Measurements from ENCODE around the gene CFAP61.

Gene CFAP61

GRCh38 chr20:20017844-20018185 is 34.5 kb upstream of the CFAP61 start:
- no peaks in the 10 kb centered on the region for H3F3A ChIP-seq (ENCODE audit: low read depth)
- peak overlapping the region; percentile 94 for H3K4me3 ChIP-seq (ENCODE audit: low read length, poor library complexity, severe bottlenecking)
- H3K9me2 ChIP-seq (replicated peaks; ENCODE audit: low read depth, low read length), result no peaks in the 10 kb centered on the region
- peaks cover 43% of the 10 kb centered on the region for H4K20me1 ChIP-seq (ENCODE audit: insufficient read depth, low read length, poor library complexity, severe bottlenecking)
- H3K36me3 ChIP-seq (ENCODE audit: insufficient read depth, low read length), result no peaks in the 10 kb centered on the region
- peaks cover 49% of the 10 kb centered on the region for H3K4me1 ChIP-seq (ENCODE audit: insufficient read depth, low read length, poor library complexity, severe bottlenecking)
- peak overlapping the region; percentile 89 for H3K4me2 ChIP-seq (ENCODE audit: low read depth, low read length, poor library complexity, severe bottlenecking)
- H3K9ac ChIP-seq (ENCODE audit: low read depth, low read length, poor library complexity, severe bottlenecking), result peak overlapping the region; percentile 86
- no peaks in the 10 kb centered on the region for H3K9me3 ChIP-seq (ENCODE audit: insufficient read depth, low read depth, low read length)
- H3K79me2 ChIP-seq (ENCODE audit: insufficient read depth, low read length), result peaks cover 57% of the 10 kb centered on the region
- peak overlapping the region; percentile 81 for H2AFZ ChIP-seq (ENCODE audit: low read length)
- no peaks in the 10 kb centered on the region for H3K27me3 ChIP-seq (ENCODE audit: insufficient read depth, low read length, poor library complexity, severe bottlenecking)
- TF ChIP-seq EZH2phosphoT487 (IDR thresholded peaks at IDR 0.05; ENCODE audit: borderline replicate concordance), result no peak
- no peak for TF ChIP-seq CTCF (conservative IDR thresholded peaks at IDR 0.05; ENCODE audit: low read length)

GRCh38 chr20:20018366-20018765 is 34.0 kb upstream of the CFAP61 start:
- peak overlapping the region; percentile 86 for H3K9ac ChIP-seq (ENCODE audit: low read depth, low read length, poor library complexity, severe bottlenecking)
- H3F3A ChIP-seq (ENCODE audit: low read depth), result no peaks in the 10 kb centered on the region

GRCh38 chr20:20019123-20019522 is 33.2 kb upstream of the CFAP61 start:
- H2AFZ ChIP-seq (ENCODE audit: low read length), result no peak overlapping the region
- H3K4me2 ChIP-seq (ENCODE audit: low read depth, low read length, poor library complexity, severe bottlenecking), result peak overlapping the region; percentile 89
- H4K20me1 ChIP-seq (ENCODE audit: insufficient read depth, low read length, poor library complexity, severe bottlenecking), result peaks cover 50% of the 10 kb centered on the region
- no peaks in the 10 kb centered on the region for H3K27me3 ChIP-seq (ENCODE audit: insufficient read depth, low read length, poor library complexity, severe bottlenecking)
- peaks cover 54% of the 10 kb centered on the region for H3K4me1 ChIP-seq (ENCODE audit: insufficient read depth, low read length, poor library complexity, severe bottlenecking)
- H3F3A ChIP-seq (ENCODE audit: low read depth), result no peaks in the 10 kb centered on the region
- TF ChIP-seq EZH2phosphoT487 (IDR thresholded peaks at IDR 0.05; ENCODE audit: borderline replicate concordance) (no peak), CTCF (conservative IDR thresholded peaks at IDR 0.05; ENCODE audit: low read length) (no peak)
- no peaks in the 10 kb centered on the region for H3K9me3 ChIP-seq (ENCODE audit: insufficient read depth, low read depth, low read length)
- no peaks in the 10 kb centered on the region; the same call in 1 of the 2 replicates for H3K36me3 ChIP-seq (ENCODE audit: insufficient read depth, low read length)
- H3K79me2 ChIP-seq (ENCODE audit: insufficient read depth, low read length), result peaks cover 70% of the 10 kb centered on the region
- peak overlapping the region; percentile 94 for H3K4me3 ChIP-seq (ENCODE audit: low read length, poor library complexity, severe bottlenecking)
- H3K9ac ChIP-seq (ENCODE audit: low read depth, low read length, poor library complexity, severe bottlenecking), result peak overlapping the region; percentile 86
- no peaks in the 10 kb centered on the region for H3K9me2 ChIP-seq (replicated peaks; ENCODE audit: low read depth, low read length)

More at GRCh38 chr20:20018366-20018765, 34.0 kb upstream of the CFAP61 start:
- Histone ChIP-seq H4K20me1 (ENCODE audit: insufficient read depth, low read length, poor library complexity, severe bottlenecking) (peaks cover 43% of the 10 kb centered on the region), H3K9me2 (replicated peaks; ENCODE audit: low read depth, low read length) (no peaks in the 10 kb centered on the region), H3K79me2 (ENCODE audit: insufficient read depth, low read length) (peaks cover 62% of the 10 kb centered on the region), H2AFZ (ENCODE audit: low read length) (no peak overlapping the region), H3K4me2 (ENCODE audit: low read depth, low read length, poor library complexity, severe bottlenecking) (peak overlapping the region; percentile 89), H3K36me3 (ENCODE audit: insufficient read depth, low read length) (no peaks in the 10 kb centered on the region; the same call in 1 of the 2 replicates), H3K27me3 (ENCODE audit: insufficient read depth, low read length, poor library complexity, severe bottlenecking) (no peaks in the 10 kb centered on the region), H3K4me1 (ENCODE audit: insufficient read depth, low read length, poor library complexity, severe bottlenecking) (peaks cover 52% of the 10 kb centered on the region), H3K4me3 (ENCODE audit: low read length, poor library complexity, severe bottlenecking) (peak overlapping the region; percentile 94), H3K9me3 (ENCODE audit: insufficient read depth, low read depth, low read length) (no peaks in the 10 kb centered on the region)
- TF ChIP-seq CTCF (conservative IDR thresholded peaks at IDR 0.05; ENCODE audit: low read length) (no peak), EZH2phosphoT487 (IDR thresholded peaks at IDR 0.05; ENCODE audit: borderline replicate concordance) (no peak)

All from Loucy (cell line).